Sigmoid colon (tissue), 4 donors: ENCODE results near the gene SMAP1.

ENCODE experiments used
- CTCF ChIP-seq, 4 experiments: fragments of 450-650 bp in 3 of 4; fragments of 200-600 bp in 1 of 4; IDR thresholded peaks; one replicate each; pipeline ENCODE4 v1.5.1; 2016 to 2019; ENCODE audit warnings: antibody characterized with exemption in 4 of 4, mild to moderate bottlenecking in 3 of 4, moderate library complexity in 2 of 4
- EP300 ChIP-seq, 4 donors: sonication (generic); formaldehyde crosslinking; IDR thresholded peaks; one replicate each; pipeline ENCODE4 v1.6.1; 2017; ENCODE audit warnings: antibody characterized with exemption in 4 of 4
- POLR2A ChIP-seq, 2 donors: fragments of 450-650 bp; IDR thresholded peaks; one replicate each; pipeline ENCODE4 v1.6.1; 2016; ENCODE audit warnings: antibody characterized with exemption in 2 of 2, mild to moderate bottlenecking in 2 of 2, moderate library complexity in 2 of 2
- POLR2AphosphoS5 ChIP-seq, 4 donors: sonication (generic); formaldehyde crosslinking; IDR thresholded peaks; one replicate each; pipeline ENCODE4 v1.6.1; 2017; ENCODE audit warnings: antibody characterized with exemption in 4 of 4

GRCh38 chr6:70714716-70715257, 47.1 kb downstream of the SMAP1 start:
- TF ChIP-seq EP300 (IDR thresholded peaks at IDR 0.05) (no peak), CTCF (IDR thresholded peaks at IDR 0.05) (no peak), POLR2AphosphoS5 (IDR thresholded peaks at IDR 0.05) (no peak), POLR2A (IDR thresholded peaks at IDR 0.05) (no peak)
